ENCODE results near the gene MARCKS. TPM values are rescaled to one million over a fixed set of nuclear protein-coding genes. Genes with fewer than 3 reads are reported as not detected.

MARCKS gene
- total RNA-seq, 2 experiments from 2014 or later, result 0.47 to 0.83 TPM

- no peaks in the 10 kb centered on the region for H3K4me1 Mint-ChIP-seq (ENCODE audit: low read depth)
- no peak for DNase-seq
- H3K9me3 Mint-ChIP-seq, result no peaks in the 10 kb centered on the region
- TF ChIP-seq CTCF (IDR thresholded peaks at IDR 0.05), result no peak
- POLR2A ChIA-PET, result no interaction called here
- H3K36me3 Mint-ChIP-seq (ENCODE audit: low read depth), result no peaks in the 10 kb centered on the region
- no peak for ATAC-seq
- H3K27me3 Mint-ChIP-seq, result peaks cover 20% of the 10 kb centered on the region
- no peak overlapping the region for H3K27ac Mint-ChIP-seq
- H3K4me3 Mint-ChIP-seq, result no peak overlapping the region
- intact Hi-C loops (cut with micrococcal nuclease), result no loop called here
- CTCF ChIA-PET, result no interaction called here
Observed at GRCh38 chr6:113825781-113826180, 31.4 kb upstream of the MARCKS start.

GRCh38 chr6:113828984-113829695 is 28.0 kb upstream of the MARCKS start:
- ATAC-seq, result no peak
- CTCF ChIA-PET, result interaction anchor here (1.2 kb wide), 1 partner anchor 8 kb away, joined by 3 read pairs; no protein-coding TSS in a partner anchor

GRCh38 chr6:113829696-113830045 is 27.5 kb upstream of the MARCKS start:
- no peak for DNase-seq
- ATAC-seq, result no peak
- intact Hi-C loops (cut with micrococcal nuclease), result no loop called here
- Mint-ChIP-seq H3K36me3 (ENCODE audit: low read depth) (no peaks in the 10 kb centered on the region), H3K4me3 (no peak overlapping the region), H3K27me3 (peaks cover 13% of the 10 kb centered on the region), H3K4me1 (ENCODE audit: low read depth) (no peaks in the 10 kb centered on the region), H3K27ac (no peak overlapping the region), H3K9me3 (no peaks in the 10 kb centered on the region)
- CTCF ChIA-PET, result interaction anchor here (1.2 to 1.5 kb wide), 2 partner anchors 8 to 29 kb away, joined by 3 to 4 read pairs; no protein-coding TSS in a partner anchor
- TF ChIP-seq CTCF (IDR thresholded peaks at IDR 0.05), result no peak
- POLR2A ChIA-PET, result no interaction called here

More at GRCh38 chr6:113828984-113829695, 28.0 kb upstream of the MARCKS start:
- H3K4me1 Mint-ChIP-seq (ENCODE audit: low read depth), result no peaks in the 10 kb centered on the region
- no peak overlapping the region for H3K4me3 Mint-ChIP-seq
- no peaks in the 10 kb centered on the region for H3K36me3 Mint-ChIP-seq (ENCODE audit: low read depth)
- no peak for TF ChIP-seq CTCF (IDR thresholded peaks at IDR 0.05)
- peaks cover 14% of the 10 kb centered on the region for H3K27me3 Mint-ChIP-seq
- DNase-seq, result no peak
- intact Hi-C loops (cut with micrococcal nuclease), result no loop called here
- H3K27ac Mint-ChIP-seq, result no peak overlapping the region
- no peaks in the 10 kb centered on the region for H3K9me3 Mint-ChIP-seq
- POLR2A ChIA-PET, result no interaction called here

GRCh38 chr6:113830140-113830539 is 27.0 kb upstream of the MARCKS start:
- DNase-seq (no peak), ATAC-seq (no peak)
- no peak overlapping the region for H3K4me3 Mint-ChIP-seq
- no peaks in the 10 kb centered on the region for H3K9me3 Mint-ChIP-seq
- intact Hi-C loops (cut with micrococcal nuclease), result no loop called here
- POLR2A ChIA-PET, result no interaction called here
- no peak overlapping the region for H3K27ac Mint-ChIP-seq
- no peak for TF ChIP-seq CTCF (IDR thresholded peaks at IDR 0.05)
- no peaks in the 10 kb centered on the region for H3K4me1 Mint-ChIP-seq (ENCODE audit: low read depth)
- H3K27me3 Mint-ChIP-seq, result peaks cover 11% of the 10 kb centered on the region
- CTCF ChIA-PET, result interaction anchor here (1.2 to 1.5 kb wide), 2 partner anchors 9 to 29 kb away, joined by 3 to 4 read pairs; no protein-coding TSS in a partner anchor
- H3K36me3 Mint-ChIP-seq (ENCODE audit: low read depth), result no peaks in the 10 kb centered on the region

GRCh38 chr6:113833537-113833936 is 23.6 kb upstream of the MARCKS start:
- Mint-ChIP-seq H3K4me1 (ENCODE audit: low read depth) (no peaks in the 10 kb centered on the region), H3K9me3 (no peaks in the 10 kb centered on the region), H3K4me3 (no peak overlapping the region), H3K27ac (no peak overlapping the region), H3K27me3 (peaks cover 6% of the 10 kb centered on the region), H3K36me3 (ENCODE audit: low read depth) (no peaks in the 10 kb centered on the region)
- ChIA-PET POLR2A (no interaction called here), CTCF (no interaction called here)
- DNase-seq (no peak), ATAC-seq (no peak)
- TF ChIP-seq CTCF (IDR thresholded peaks at IDR 0.05), result no peak
- intact Hi-C loops (cut with micrococcal nuclease), result no loop called here

Measured in activated CD8-positive, alpha-beta T cell treated with anti-CD3 and anti-CD28 coated beads for 36 hours (primary cell).